ENCODE data around the gene ZBED6.

DNA sequence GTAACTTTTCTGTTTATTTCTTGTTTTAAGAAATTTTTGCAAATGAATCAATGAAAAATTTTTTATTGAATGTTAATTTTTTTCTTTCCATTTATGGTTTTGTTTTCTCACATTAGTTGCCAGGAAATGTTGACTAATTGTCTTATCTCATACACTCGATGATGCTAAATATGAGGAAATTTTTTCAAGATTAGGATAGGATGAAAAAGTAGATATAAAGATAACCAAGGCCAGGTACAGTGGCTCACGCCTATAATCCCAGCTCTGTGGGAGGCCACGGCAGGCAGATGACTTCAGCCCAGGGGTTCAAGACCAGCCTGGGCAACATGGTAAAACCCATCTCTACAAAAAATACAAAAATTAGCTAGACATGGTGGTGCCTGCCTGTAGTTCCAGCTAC, 17.8 kb upstream of the ZBED6 start:
- TF ChIP-seq CTCF (IDR thresholded peaks at IDR 0.05) (no peak), TCF12 (IDR thresholded peaks at IDR 0.05) (no peak), SIN3A (IDR thresholded peaks at IDR 0.05; ENCODE audit: borderline replicate concordance, low read depth, low read length) (no peak), POLR2AphosphoS5 (IDR thresholded peaks at IDR 0.05; ENCODE audit: low read depth, low read length) (no peak), SMC3 (IDR thresholded peaks at IDR 0.05; ENCODE audit: low read depth, low read length) (no peak), YY1 (IDR thresholded peaks at IDR 0.05; ENCODE audit: low read depth) (no peak), GATA2 (CRISPR knock-in tag; IDR thresholded peaks at IDR 0.05) (no peak), EZH2phosphoT487 (IDR thresholded peaks at IDR 0.05; ENCODE audit: borderline replicate concordance, low read depth) (no peak), RAD21 (IDR thresholded peaks at IDR 0.05; ENCODE audit: low read length) (no peak)
- TF ChIP-seq, protein P1, sequence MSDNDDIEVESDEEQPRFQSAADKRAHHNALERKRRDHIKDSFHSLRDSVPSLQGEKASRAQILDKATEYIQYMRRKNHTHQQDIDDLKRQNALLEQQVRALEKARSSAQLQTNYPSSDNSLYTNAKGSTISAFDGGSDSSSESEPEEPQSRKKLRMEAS (IDR thresholded peaks at IDR 0.05; ENCODE audit: low read depth), result no peak

Data from SK-N-SH (cell line).